H1 (cell line): ENCODE measurements around the gene RCSD1. TPM values are rescaled to one million over a fixed set of nuclear protein-coding genes. Genes with fewer than 3 reads are reported as not detected.

Source experiments
- CTCF ChIA-PET: fragments of 300-600 bp; sonication (Branson Sonifier 250); formaldehyde crosslinking; loops from one replicate; lab custom pipeline; 2021; ENCODE audit not compliant: partially characterized antibody; lab: Charles Lee
- POLR2A ChIA-PET: fragments of 300-600 bp; sonication (Branson Sonifier 250); formaldehyde crosslinking; loops from one replicate; lab custom pipeline; 2021; ENCODE audit warnings: inconsistent platforms; ENCODE audit not compliant: partially characterized antibody; lab: Charles Lee
- DNase-seq, 2 experiments: peaks; one replicate each; pipeline versions ENCODE4 v3.0.0 to v3.0.0-alpha.2; 2010 to 2022; ENCODE audit warnings: low spot score in 2 of 2, low read depth in 1 of 2, mixed read lengths in 1 of 2
- FAIRE-seq: peaks from 2 replicates; lab custom pipeline; 2011; peaks lifted over from hg19 to GRCh38; lab: Jason Lieb, UNC
- H2AFZ ChIP-seq: 2 replicates; pipeline ENCODE4 v1.8.1; 2012; ENCODE audit warnings: low read length, inconsistent platforms
- H2AK5ac ChIP-seq: 2 replicates; pipeline ENCODE4 v1.6.1; 2013; ENCODE audit warnings: low read depth, low read length
- H2BK120ac ChIP-seq: replicated peaks from 2 replicates; pipeline ENCODE3; 2013; ENCODE audit warnings: low read depth, low read length, inconsistent platforms
- H2BK12ac ChIP-seq: 2 replicates; pipeline ENCODE4 v1.6.1; 2013; ENCODE audit warnings: low read depth, low read length
- H2BK15ac ChIP-seq: 2 replicates; pipeline ENCODE4 v1.6.1; 2013; ENCODE audit warnings: low read length
- H2BK20ac ChIP-seq: 2 replicates; pipeline ENCODE4 v1.6.1; 2013; ENCODE audit warnings: low read length
- H2BK5ac ChIP-seq: 2 replicates; pipeline ENCODE4 v1.6.1; 2013; ENCODE audit warnings: low read depth, low read length
- H3K14ac ChIP-seq: 2 replicates; pipeline ENCODE4 v1.6.1; 2013; ENCODE audit warnings: inconsistent platforms; ENCODE audit not compliant: insufficient read length
- H3K18ac ChIP-seq: 2 replicates; pipeline ENCODE4 v1.6.1; 2013; ENCODE audit warnings: low read length; ENCODE audit errors: extremely low read depth
- H3K23ac ChIP-seq: 2 replicates; pipeline ENCODE4 v1.6.1; 2013; ENCODE audit warnings: inconsistent platforms; ENCODE audit not compliant: insufficient read length
- H3K23me2 ChIP-seq: 2 replicates; pipeline ENCODE4 v1.6.1; 2013; ENCODE audit warnings: low read depth, low read length
- H3K27ac ChIP-seq: 2 replicates; pipeline ENCODE4 v1.6.1; 2011; ENCODE audit warnings: low read depth, low read length, inconsistent platforms
- H3K27me3 ChIP-seq, 4 experiments: replicated peaks in 1 of 4; 1 replicate in 1 of 4; 2 replicates in 3 of 4; pipeline versions ENCODE4 v1.6.1 to v1.8.1; 2011 to 2013; ENCODE audit warnings: low read length in 3 of 4, mild to moderate bottlenecking in 3 of 4, inconsistent platforms in 2 of 4, mixed read lengths in 2 of 4, moderate library complexity in 1 of 4; ENCODE audit not compliant: control insufficient read depth in 3 of 4, insufficient read depth in 3 of 4; ENCODE audit errors: extremely low read depth in 1 of 4
- H3K36me3 ChIP-seq, 4 experiments: 2 replicates each; pipeline versions ENCODE4 v1.6.1 to v1.8.1; 2011 to 2013; ENCODE audit warnings: mild to moderate bottlenecking in 4 of 4, low read length in 3 of 4, moderate library complexity in 2 of 4, control low read depth in 1 of 4, inconsistent platforms in 1 of 4; ENCODE audit not compliant: insufficient read depth in 4 of 4, control insufficient read depth in 2 of 4
- H3K4ac ChIP-seq: replicated peaks from 2 replicates; pipeline ENCODE3; 2013; ENCODE audit warnings: low read length, low read depth, mixed read lengths, inconsistent platforms; ENCODE audit not compliant: insufficient read length
- H3K4me1 ChIP-seq, 4 experiments: replicated peaks in 1 of 4; 1 replicate in 1 of 4; 2 replicates in 3 of 4; pipeline versions ENCODE4 v1.6.1 to v1.8.1; 2011 to 2013; ENCODE audit warnings: low read length in 3 of 4, inconsistent platforms in 2 of 4, mixed read lengths in 1 of 4; ENCODE audit not compliant: insufficient read depth in 4 of 4, control insufficient read depth in 3 of 4
- H3K4me2 ChIP-seq, 2 experiments: 2 replicates each; pipeline versions ENCODE4 v1.6.1 to v1.8.1; 2011 to 2013; ENCODE audit warnings: low read depth in 2 of 2, low read length in 2 of 2, control low read depth in 1 of 2, inconsistent platforms in 1 of 2, mild to moderate bottlenecking in 1 of 2; ENCODE audit not compliant: insufficient read depth in 1 of 2
- H3K4me3 ChIP-seq, 4 experiments: fragments of 200-600, 300-600 bp in 1 of 4; sonication (generic), shearing (Covaris generic), sonication (Bioruptor Twin) in 1 of 4; 2 replicates each; pipeline versions ENCODE4 v1.5.1 to v1.8.1; 2011 to 2016; ENCODE audit warnings: low read length in 4 of 4, low read depth in 3 of 4, control low read depth in 2 of 4, inconsistent platforms in 2 of 4, mild to moderate bottlenecking in 2 of 4, mixed read lengths in 1 of 4, moderate library complexity in 1 of 4; ENCODE audit not compliant: insufficient read depth in 2 of 4; ENCODE audit errors: extremely low read depth in 1 of 4
- H3K56ac ChIP-seq: replicated peaks from 2 replicates; pipeline ENCODE3; 2013; ENCODE audit warnings: low read depth, mild to moderate bottlenecking, mixed read lengths, low read length, inconsistent platforms; ENCODE audit not compliant: insufficient read length
- H3K79me1 ChIP-seq: 2 replicates; pipeline ENCODE4 v1.6.1; 2013; ENCODE audit warnings: low read depth, low read length, control low read depth
- H3K79me2 ChIP-seq, 2 experiments: 2 replicates each; pipeline versions ENCODE4 v1.6.1 to v1.8.1; 2012 to 2013; ENCODE audit warnings: low read length in 2 of 2, mild to moderate bottlenecking in 2 of 2, inconsistent platforms in 1 of 2; ENCODE audit not compliant: insufficient read depth in 2 of 2, control insufficient read depth in 1 of 2
- H3K9ac ChIP-seq, 4 experiments: replicated peaks in 1 of 4; 1 replicate in 1 of 4; 2 replicates in 3 of 4; pipeline versions ENCODE4 v1.6.1 to v1.8.1; 2011 to 2013; ENCODE audit warnings: low read depth in 3 of 4, low read length in 3 of 4, control low read depth in 2 of 4, mild to moderate bottlenecking in 2 of 4, moderate library complexity in 2 of 4, inconsistent platforms in 1 of 4; ENCODE audit errors: extremely low read depth in 1 of 4
- H3K9me3 ChIP-seq, 2 experiments: 2 replicates each; pipeline versions ENCODE4 v1.6.1 to v1.8.1; 2012 to 2013; ENCODE audit warnings: mild to moderate bottlenecking in 2 of 2, moderate library complexity in 2 of 2, control low read depth in 1 of 2, inconsistent platforms in 1 of 2, low read depth in 1 of 2, low read length in 1 of 2, mixed read lengths in 1 of 2; ENCODE audit not compliant: insufficient read depth in 2 of 2
- H4K20me1 ChIP-seq, 2 experiments: replicated peaks in 1 of 2; 2 replicates each; pipeline versions ENCODE3 to v1.8.1; 2011 to 2013; ENCODE audit warnings: inconsistent platforms in 2 of 2, low read length in 2 of 2, mild to moderate bottlenecking in 1 of 2; ENCODE audit not compliant: insufficient read depth in 2 of 2, control insufficient read depth in 1 of 2
- H4K5ac ChIP-seq: 2 replicates; pipeline ENCODE4 v1.6.1; 2013; ENCODE audit warnings: low read length, low read depth, mixed read lengths, inconsistent platforms; ENCODE audit not compliant: insufficient read length
- H4K8ac ChIP-seq: 2 replicates; pipeline ENCODE4 v1.8.0; 2013; ENCODE audit warnings: mild to moderate bottlenecking, moderate library complexity, low read length, inconsistent platforms; ENCODE audit not compliant: insufficient read depth; ENCODE audit errors: extremely low read depth
- H4K91ac ChIP-seq: replicated peaks from 2 replicates; pipeline ENCODE3; 2013; ENCODE audit warnings: low read length, mixed read lengths, inconsistent platforms; ENCODE audit not compliant: insufficient read length
- ASH2L ChIP-seq: fragments of 200-600, 300-600 bp; sonication (generic); IDR thresholded peaks from one replicate; pipeline ENCODE4 v1.7.1; 2017; ENCODE audit warnings: low read length
- CBX8 ChIP-seq: fragments of 300-800, 300-1000 bp; sonication (generic); IDR thresholded peaks from 2 replicates; pipeline ENCODE4 v1.7.1; 2016; ENCODE audit warnings: low read depth, low read length, borderline replicate concordance
- CHD1 ChIP-seq: IDR thresholded peaks from 2 replicates; pipeline ENCODE4 v1.6.1; 2012; ENCODE audit warnings: low read depth, low read length, improper control_type of control experiment
- E2F6 ChIP-seq: IDR thresholded peaks from 2 replicates; pipeline ENCODE4 v1.6.1; 2012; ENCODE audit warnings: inconsistent platforms
- NRF1 ChIP-seq: IDR thresholded peaks from 2 replicates; pipeline ENCODE4 v1.6.1; 2011; ENCODE audit warnings: mild to moderate bottlenecking, low read depth, low read length, improper control_type of control experiment
- PHF8 ChIP-seq: fragments of 200-600 bp; sonication (generic); conservative IDR thresholded peaks from 2 replicates; pipeline ENCODE4 v1.7.1; 2012; ENCODE audit warnings: low read depth, mild to moderate bottlenecking, inconsistent platforms, low read length, moderate library complexity
- RBBP5 ChIP-seq: IDR thresholded peaks from 2 replicates; pipeline ENCODE4 v1.7.1; 2012; ENCODE audit warnings: low read depth, mild to moderate bottlenecking, inconsistent platforms, low read length, moderate library complexity, borderline replicate concordance
- RXRA ChIP-seq: IDR thresholded peaks from 2 replicates; pipeline ENCODE4 v1.6.1; 2011; ENCODE audit warnings: low read depth, mild to moderate bottlenecking, low read length, moderate library complexity; ENCODE audit not compliant: insufficient read depth
- SIRT6 ChIP-seq: IDR thresholded peaks from one replicate; pipeline ENCODE4 v1.7.1; 2012; ENCODE audit warnings: low read length, inconsistent platforms
- SP2 ChIP-seq: IDR thresholded peaks from 2 replicates; pipeline ENCODE4 v1.6.1; 2012; ENCODE audit warnings: mild to moderate bottlenecking, low read length, inconsistent platforms
- SRF ChIP-seq: IDR thresholded peaks from 2 replicates; pipeline ENCODE4 v1.6.1; 2011; ENCODE audit warnings: mild to moderate bottlenecking, low read depth, low read length, moderate library complexity
- TAF7 ChIP-seq: optimal IDR thresholded peaks from 2 replicates; pipeline ENCODE3; 2011; ENCODE audit warnings: low read depth, mild to moderate bottlenecking, inconsistent platforms, low read length, moderate library complexity, borderline replicate concordance
- TEAD4 ChIP-seq: IDR thresholded peaks from 2 replicates; pipeline ENCODE4 v1.6.1; 2012; ENCODE audit warnings: low read depth, low read length, inconsistent platforms, mixed read lengths
- YY1 ChIP-seq: IDR thresholded peaks from 2 replicates; pipeline ENCODE4 v1.6.1; 2011; ENCODE audit warnings: low read depth, mild to moderate bottlenecking, low read length
- ZNF274 ChIP-seq: IDR thresholded peaks from 2 replicates; pipeline ENCODE4 v1.7.0; 2012; ENCODE audit warnings: low read length, borderline replicate concordance; ENCODE audit errors: extremely low read depth
- WGBS, 2 experiments: shearing (Covaris generic) in 1 of 2; methylation state at CpG; one replicate each; pipeline versions ENCODE4 v1.1.6 to v1.1.7; 2013 to 2015; ENCODE audit warnings: low lambda C conversion rate in 2 of 2, mixed read lengths in 2 of 2, inconsistent platforms in 1 of 2, low coverage in 1 of 2, missing lambda C conversion rate in 1 of 2; ENCODE audit not compliant: insufficient replicate concordance in 2 of 2, insufficient coverage in 1 of 2, insufficient read length in 1 of 2; ENCODE audit errors: extremely low coverage in 1 of 2, missing lambda C conversion rate in 1 of 2; 5-methylcytosine and 5-hydroxymethylcytosine counted together
- polyA plus RNA-seq, 7 experiments: library from polyadenylated mRNA; depleted of rRNA in 3 of 7; stranded (reverse) in 5 of 7; unstranded in 2 of 7; fragments of >200 nt in 5 of 7; fragments of 200-250 nt in 2 of 7; gene quantifications; 1 replicate in 5 of 7; 2 replicates in 1 of 7; 4 replicates in 1 of 7; pipeline versions ENCODE4 v1.2.1 to v1.2.3, GENCODE V29; 2011 to 2013; ENCODE audit warnings: missing spikeins in 2 of 7, mixed read lengths in 2 of 7
- total RNA-seq: library from RNA; stranded (reverse); fragmentation: NEBNext Ultra II Directional; extraction: Animal tissue kit (Norgen Biotek cat#: 25700); gene quantifications from 2 replicates; pipeline ENCODE4 v1.2.1, GENCODE V29; 2021

The RCSD1 gene
- total and polyA plus RNA-seq, 2 of the 8 experiments (the other 6 are each of a cell fraction or from before 2014, with no cell fraction given), result 0.47 to 0.69 TPM

DNA sequence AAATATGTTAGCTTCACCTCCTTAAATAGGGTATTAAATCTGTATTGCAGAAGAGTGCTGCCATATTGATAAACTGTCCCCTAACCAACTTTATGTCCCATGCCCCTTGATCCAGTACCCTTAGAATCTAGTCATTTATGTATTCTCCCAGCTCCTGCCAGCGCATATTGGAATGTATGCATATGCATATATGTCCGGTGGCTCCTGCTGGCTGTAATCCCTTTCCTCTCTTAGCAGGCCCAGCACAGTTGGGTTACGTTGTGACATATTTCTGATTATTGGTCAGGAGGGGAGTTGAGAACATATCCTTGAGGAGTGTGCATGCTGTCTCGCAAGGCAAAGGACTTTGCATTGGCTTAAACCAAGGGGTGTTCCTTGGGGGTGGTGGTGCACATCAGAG lies 47.3 kb upstream of the RCSD1 start:
- Histone ChIP-seq H3K27ac (no peak overlapping the region), H3K79me2 (no peaks in the 10 kb centered on the region), H3K4me1 (no peaks in the 10 kb centered on the region), H3K27me3 (no peaks in the 10 kb centered on the region), H4K91ac (no peak overlapping the region), H3K23me2 (no peaks in the 10 kb centered on the region), H3K4ac (no peak overlapping the region), H2BK5ac (no peak overlapping the region), H4K5ac (no peak overlapping the region), H3K18ac (no peak overlapping the region), H3K14ac (no peak overlapping the region), H4K20me1 (no peaks in the 10 kb centered on the region), H2BK15ac (no peak overlapping the region), H3K9me3 (no peaks in the 10 kb centered on the region), H2BK120ac (no peak overlapping the region), H3K9ac (no peak overlapping the region), H2AK5ac (no peak overlapping the region), H3K56ac (no peak overlapping the region), H2BK12ac (no peak overlapping the region), H3K36me3 (no peaks in the 10 kb centered on the region), H4K8ac (no peak overlapping the region), H3K79me1 (no peaks in the 10 kb centered on the region), H3K4me3 (no peak overlapping the region), H3K23ac (no peak overlapping the region), H3K4me2 (no peak overlapping the region), H2BK20ac (no peak overlapping the region), H2AFZ (no peak overlapping the region)
- ChIA-PET CTCF (interaction anchor here (1.0 to 1.8 kb wide), 2 partner anchors 10 to 105 kb away, joined by 3 to 5 read pairs; no protein-coding TSS in a partner anchor), POLR2A (no interaction called here)
- DNase-seq (no peak), FAIRE-seq (no peak)
- WGBS, 2 experiments, result 92% methylated on average over 4 of the region's 4 CpGs; no CpG with 5 or more reads in 1 of the 2 experiments
- TF ChIP-seq PHF8 (no peak), RBBP5 (no peak), SP2 (no peak), CBX8 (no peak), ASH2L (no peak), TEAD4 (no peak), CHD1 (no peak), ZNF274 (no peak), TAF7 (no peak), E2F6 (no peak), SIRT6 (no peak), RXRA (no peak), YY1 (no peak), NRF1 (no peak), SRF (no peak)
